Astrocyte of the hippocampus (primary cell): Measurements from ENCODE around the gene DAPK3.
"Not testable (repeated sequence)": the region's sequence is repeated elsewhere in the genome, so short reads cannot be mapped to it uniquely, and the experiment has no call there.

Experiments used
- DNase-seq: peaks from one replicate; pipeline ENCODE4 v3.0.0; 2011; ENCODE audit warnings: low read depth, low spot score

Gene DAPK3

GRCh38 chr19:4005436-4005835 is 34.5 kb upstream of the DAPK3 start:
- DNase-seq: not testable (repeated sequence)

DNA sequence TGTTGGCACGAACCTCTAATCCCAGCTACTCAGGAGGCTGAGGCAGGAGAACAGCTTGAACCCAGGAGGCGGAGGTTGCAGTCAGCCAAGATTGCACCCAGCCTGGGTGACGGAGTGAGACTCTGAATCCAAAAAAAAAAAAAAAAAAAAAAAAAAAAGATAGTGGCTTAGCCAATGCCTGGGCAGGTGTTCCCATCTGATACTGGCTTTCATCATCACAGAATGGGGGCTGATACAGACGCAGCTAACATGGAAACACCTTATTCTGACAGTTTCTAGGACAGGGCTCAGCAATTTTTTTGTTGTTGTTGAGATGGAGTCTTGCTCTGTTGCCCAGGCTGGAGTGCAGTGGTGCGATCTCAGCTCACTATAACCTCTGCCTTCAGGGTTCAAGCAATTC is 29.9 kb upstream of the DAPK3 start:
- DNase-seq: not testable (repeated sequence)

DNA sequence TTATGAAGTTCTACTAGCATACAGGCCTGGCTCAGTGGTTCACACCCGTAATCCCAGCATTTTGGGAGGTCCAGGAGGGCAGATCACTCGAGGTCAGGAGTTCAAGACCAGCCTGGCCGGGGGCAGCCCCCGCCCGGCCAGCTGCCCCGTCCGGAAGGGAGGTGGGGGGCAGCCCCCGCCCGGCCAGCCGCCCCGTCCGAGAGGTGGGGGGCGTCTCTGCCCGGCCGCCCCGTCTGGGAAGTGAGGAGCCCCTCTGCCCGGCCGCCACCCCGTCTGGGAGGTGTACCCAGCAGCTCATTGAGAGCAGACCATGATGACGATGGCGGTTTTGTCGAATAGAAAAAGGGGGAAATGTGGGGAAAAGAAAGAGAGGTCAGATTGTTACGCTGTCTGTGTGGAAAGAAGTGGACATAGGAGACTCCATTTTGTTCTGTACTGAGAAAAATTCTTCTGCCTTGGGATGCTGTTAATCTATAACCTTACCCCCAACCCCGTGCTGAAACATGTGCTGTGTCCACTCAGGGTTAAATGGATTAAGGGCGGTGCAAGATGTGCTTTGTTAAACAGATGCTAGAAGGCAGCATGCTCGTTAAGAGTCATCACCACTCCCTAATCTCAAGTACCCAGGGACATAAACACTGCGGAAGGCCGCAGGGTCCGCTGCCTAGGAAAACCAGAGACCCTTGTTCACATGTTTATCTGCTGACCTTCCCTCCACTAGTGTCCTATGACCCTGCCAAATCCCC is 27.9 kb upstream of the DAPK3 start:
- not testable (repeated sequence) for DNase-seq

DNA sequence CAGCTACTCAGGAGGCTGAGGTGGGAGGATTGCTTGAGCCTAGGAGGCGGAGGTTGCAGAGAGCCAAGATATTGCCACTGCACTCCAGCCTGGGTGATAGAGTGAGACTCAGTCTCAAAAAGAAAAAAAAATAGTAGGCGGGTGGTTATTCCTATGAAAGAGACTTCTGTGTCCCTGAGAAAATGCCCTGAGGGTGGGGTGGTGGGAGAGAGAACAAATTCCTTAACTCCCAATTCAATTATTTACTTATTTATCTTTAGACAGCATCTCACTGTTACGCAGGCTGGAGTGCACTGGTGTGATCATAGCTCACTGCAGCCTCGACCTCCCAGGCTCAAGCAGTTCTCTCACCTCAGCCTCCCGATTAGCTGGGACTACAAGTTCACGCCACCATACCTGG is 24.7 kb upstream of the DAPK3 start:
- DNase-seq: no peak

GRCh38 chr19:3990815-3991117 is 19.9 kb upstream of the DAPK3 start:
- no peak for DNase-seq

DNA sequence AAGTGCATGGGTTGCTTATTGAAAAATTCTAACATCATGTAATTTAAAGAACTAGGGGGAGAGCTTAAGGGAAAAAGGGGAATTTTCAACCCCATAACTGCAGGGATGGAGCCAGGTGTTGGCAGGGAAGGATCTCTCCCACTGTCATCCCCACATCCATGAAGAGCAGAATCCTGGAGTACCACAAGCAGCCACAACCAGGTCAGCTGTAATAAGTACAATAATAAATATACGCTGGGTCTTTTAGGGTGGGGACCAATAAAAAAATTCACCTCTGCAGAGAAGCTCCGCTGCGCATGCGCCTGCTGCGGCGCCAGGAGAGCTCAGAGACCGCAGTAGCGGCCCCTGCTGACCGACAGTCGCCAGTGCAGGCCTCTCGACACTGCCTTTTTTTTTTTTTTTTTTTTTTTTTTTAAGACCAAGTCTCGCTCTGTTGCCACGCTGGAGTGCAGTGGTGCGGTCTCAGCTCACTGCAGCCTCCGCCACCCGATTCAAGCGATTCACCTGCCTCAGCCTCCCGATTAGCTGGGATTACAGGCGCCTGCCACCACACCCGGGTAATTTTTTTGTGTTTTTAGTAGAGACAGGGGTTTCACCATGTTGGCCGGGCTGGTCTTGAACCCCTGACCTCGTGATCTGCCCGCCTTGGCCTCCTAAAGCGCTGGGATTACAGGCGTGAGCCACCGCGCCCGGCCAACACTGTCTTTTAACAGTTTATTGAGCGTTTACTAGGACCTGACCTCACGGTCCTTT is 16.9 kb upstream of the DAPK3 start:
- peak; percentile 92 for DNase-seq

DNA sequence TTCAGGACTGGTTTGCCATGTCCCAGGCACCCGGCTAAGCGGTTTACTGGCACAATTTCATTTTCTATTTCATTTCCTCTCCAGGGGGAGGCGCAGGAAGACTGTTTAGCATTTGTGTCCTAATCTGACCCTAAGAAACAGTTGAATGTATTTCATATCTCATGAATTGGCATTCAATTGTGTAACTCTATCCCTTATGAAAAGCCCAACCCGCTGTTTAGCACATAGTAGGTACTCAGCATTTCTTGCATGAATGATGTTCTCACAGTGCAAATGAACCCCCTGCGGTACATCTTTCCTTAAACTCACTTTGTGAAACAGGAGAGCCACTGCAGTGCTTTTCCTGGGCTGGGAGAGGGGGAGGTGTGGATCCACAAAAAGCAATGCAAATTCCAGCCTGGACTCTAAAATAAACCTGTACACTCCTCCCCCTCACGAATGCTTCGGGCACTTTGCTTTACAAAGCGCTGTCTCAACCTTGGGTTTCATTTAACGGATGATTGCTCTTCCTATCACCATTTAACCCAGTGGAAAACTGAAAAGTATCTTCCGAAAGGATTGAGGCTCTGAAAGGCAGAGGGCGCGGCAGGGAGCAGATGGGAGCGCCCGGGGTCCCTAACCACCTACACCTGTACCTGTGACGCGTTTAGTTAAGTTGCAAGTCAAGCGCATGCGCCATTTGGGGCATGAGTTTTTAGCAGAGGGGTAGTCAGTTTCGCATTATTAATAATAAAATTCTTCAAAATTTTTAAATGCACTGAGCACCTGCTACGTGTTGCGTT is 15.6 kb upstream of the DAPK3 start:
- peak; percentile 76 for DNase-seq

DNA sequence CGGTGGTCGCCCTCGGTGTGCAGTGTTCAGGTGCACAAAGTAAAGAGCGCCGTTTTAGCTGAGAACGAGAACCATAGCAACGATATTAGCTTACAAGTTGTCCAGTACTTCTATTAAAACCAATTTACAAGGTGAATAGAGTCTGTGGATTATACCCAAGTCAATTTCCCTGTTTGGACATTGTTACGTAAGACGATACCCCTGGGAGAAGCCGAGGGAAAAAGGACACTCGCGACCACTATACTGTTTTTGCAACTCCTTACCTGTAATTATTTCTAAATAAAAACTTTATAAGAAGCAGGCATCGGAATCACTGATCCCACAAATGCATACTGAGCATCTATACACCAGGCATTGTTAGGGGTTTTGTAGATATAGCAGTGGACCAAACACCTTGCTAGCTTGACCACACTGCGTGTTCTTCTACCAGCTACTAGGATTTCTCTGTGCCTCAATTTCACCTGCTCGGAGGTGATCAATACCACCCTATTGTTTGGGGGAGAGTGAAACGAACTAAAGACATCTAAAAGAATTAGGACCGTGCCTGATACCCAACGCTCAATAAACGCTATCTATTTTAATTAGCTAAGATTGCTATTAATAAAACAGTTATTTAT is 14.9 kb upstream of the DAPK3 start:
- no peak for DNase-seq

DNA sequence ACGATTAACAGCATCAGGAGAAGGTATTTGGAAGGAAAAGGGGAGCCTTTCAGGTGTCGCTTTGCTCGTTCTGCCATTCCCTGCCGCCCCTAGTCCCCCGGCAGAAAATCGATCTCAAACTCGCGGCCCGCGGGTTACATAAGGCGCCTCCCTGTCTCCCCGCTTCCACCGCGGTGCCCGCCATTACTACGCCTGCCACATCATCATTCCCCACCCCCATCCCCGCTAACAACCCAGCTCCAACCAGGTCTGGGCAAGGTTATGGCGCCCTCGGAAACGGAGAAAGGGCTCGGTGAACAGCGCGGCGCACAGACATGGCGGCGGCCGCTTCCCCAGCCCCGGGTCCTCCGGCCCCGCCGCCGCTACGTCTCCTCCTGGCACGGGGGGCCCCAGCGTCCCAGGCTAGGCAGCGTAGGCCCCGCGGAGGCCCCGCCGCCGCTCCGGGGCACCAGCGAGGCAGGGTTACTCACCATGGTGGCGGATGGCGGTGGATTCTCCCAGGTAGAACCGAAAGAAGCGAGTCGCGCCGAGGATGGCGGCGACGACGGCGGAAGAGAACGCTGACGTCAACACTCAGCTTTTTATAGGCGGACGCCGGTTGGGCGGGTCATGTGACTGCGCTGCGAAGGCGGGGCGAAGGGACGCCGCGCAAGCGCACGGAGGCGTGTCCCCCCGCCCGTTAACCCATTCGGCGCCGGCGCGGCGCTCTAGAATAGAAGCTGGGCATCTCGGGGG is 14.2 kb upstream of the DAPK3 start, which contains the start of gene EEF2:
Gene EEF2, minus strand, starts transcription at position 556 of the 735 bp plus-strand sequence. Its CDS starts 83 bp downstream, at position 473.
- DNase-seq: peak; percentile 96

DNA sequence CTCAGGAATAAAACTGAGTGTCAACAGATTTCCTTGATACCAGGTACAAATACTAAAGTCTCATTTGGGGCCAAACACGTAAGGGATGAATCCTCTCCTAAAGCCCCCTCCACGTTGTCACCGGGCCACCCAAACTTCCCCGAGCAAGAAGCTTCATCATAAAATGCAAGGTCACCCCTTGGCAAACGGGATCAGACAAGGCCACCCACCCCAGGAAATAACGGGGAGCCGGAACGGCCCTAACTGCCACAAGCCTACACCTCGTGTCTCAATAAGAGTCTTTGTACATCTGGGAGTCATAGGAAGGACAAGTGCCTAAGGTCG is 13.6 kb upstream of the DAPK3 start:
- DNase-seq: no peak

GRCh38 chr19:3983936-3984583 is 13.2 kb upstream of the DAPK3 start:
- peak; percentile 55 for DNase-seq

- no peak for DNase-seq
Observed at GRCh38 chr19:3983542-3983914, 12.6 kb upstream of the DAPK3 start.

- peak; percentile 60 for DNase-seq
Observed at GRCh38 chr19:3982701-3983541, 12.0 kb upstream of the DAPK3 start.

- DNase-seq: no peak
Observed at GRCh38 chr19:3981736-3982681, 11.1 kb upstream of the DAPK3 start.

DNA sequence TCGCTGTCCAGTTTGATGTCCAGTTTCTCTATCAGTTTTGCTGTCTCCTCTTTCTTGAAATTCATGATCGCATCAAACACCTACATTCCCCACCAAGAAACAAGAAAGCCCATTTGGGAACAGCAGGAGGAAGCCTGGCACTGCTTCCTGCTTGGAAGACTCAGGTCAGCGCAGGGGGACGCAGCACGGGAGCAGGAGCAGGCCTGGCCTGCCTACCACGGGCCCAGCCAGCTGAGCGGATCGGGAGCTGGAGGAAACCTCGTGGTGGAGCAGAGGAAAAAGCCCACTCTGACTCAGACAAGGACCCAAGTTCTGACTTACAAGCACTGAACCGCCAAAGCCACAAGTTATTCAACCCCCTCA is 10.5 kb upstream of the DAPK3 start:
- no peak for DNase-seq

DNA sequence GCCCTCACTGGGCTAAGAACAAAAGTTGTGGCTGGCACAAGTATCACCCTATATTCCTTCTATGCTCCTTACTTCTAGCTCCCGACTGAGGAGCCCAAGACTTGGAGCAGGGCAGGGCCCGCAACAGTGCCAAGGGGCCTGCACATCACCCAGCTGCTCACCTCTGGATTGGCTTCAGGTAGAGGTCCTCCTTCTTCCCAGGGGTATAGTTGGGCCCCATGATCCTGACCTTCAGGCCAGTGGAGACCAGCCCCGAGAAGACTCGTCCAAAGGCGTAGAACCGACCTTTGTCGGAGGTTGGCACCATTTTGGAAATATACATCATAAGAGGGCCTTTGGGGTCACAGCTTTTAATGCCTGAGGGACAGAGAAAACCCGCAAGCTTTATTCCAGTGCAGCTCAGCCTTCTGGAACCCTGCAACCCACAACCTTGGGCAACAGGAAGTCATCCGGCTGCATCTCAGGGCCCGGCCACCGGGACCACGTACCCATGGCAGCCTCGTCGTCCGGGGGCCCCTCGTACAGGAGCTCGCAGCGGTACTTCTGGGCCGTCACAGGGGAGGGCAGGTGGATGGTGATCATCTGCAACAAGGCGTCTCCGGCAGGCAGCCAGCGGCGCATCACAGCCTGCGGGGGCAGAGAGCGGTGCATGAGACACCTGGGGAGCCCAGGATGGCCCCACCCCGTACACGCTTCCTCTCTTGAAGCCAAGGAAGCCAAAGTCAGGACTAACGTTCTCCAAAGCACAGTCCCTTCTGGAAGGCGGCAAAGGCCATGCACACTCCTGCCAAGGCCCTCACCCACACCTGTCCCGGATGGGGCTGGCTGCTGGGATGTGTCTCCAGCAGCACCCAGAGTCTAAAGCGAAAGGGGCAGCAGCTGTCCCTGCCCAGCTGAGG is 9.7 kb upstream of the DAPK3 start:
- DNase-seq: no peak

DNA sequence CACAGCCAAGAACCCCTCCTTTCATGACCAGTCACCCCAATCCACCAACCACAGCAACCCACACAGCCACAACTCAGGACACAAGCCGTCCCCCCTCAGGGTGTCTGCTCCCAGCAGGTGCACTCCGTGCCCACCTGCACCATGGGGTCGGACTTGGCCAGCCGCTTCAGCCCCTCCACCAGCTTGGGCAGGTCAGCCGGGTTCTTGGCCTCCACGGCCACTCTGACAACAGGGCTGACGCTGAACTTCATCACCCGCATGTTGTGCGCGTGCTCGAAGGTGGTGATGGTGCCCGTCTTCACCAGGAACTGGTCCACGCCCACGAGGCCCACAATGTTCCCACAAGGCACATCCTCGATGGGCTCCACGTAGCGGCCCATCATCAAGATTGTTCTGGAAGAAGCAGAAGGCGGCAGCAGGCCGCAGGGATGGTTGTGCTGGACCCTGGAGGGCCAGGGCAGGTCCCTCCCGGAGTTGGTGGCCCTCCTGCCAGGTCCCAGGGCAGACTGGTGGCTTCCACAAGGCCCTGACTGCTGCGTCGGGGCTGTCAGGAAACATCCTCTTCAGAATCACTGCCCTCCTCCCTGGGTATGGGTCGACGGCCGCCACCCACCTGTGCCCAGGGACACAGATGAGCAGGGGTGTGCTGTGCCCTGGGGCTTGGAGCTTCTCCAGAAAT is 8.9 kb upstream of the DAPK3 start:
- DNase-seq: no peak
